ENCODE data around the gene KCNG2. TPM values are rescaled to one million over a fixed set of nuclear protein-coding genes. Genes with fewer than 3 reads are reported as not detected.

Gene KCNG2
- total and polyA plus RNA-seq, 2 donors (not counting 1 experiment from before 2014, with no cell fraction given): not detected

DNA sequence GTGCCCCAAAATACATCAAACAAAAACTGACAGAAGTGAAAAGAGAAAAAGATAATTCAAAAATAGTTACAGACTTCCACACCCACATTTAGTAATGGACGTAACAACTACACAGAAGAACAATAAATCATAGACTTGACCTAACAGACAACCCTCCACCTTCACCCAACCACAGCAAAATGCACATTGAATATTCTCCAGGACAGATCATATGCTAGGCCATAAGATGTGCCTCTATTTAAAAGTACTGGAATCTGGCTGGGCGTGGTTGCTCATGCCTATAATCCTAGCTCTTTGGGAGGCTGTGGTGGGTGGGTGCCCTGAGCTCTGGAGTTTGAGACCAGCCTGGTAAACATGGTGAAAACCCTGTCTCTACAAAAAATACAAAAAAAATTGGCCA lies 133.7 kb downstream of the KCNG2 start:
- Histone ChIP-seq H4K20me1 (ENCODE audit: control insufficient read depth, insufficient read depth, low read length, poor library complexity, severe bottlenecking) (peaks cover 52% of the 10 kb centered on the region), H3K4me2 (replicated peaks; ENCODE audit: low read depth, low read length, poor library complexity, severe bottlenecking) (no peak overlapping the region), H3K4me3 (ENCODE audit: control extremely low read depth in 1 of 5, extremely low read depth in 1 of 5, insufficient read depth in 1 of 5, low read depth in 2 of 5, low read length in 4 of 5) (no peak overlapping the region), H3K36me3 (replicated peaks in 1 of 2; ENCODE audit: control extremely low read depth in 1 of 2, control insufficient read depth in 1 of 2, extremely low read depth in 1 of 2, insufficient read depth in 2 of 2, low read length in 1 of 2) (peaks cover 4 to 48% of the 10 kb centered on the region in 2 experiments), H3K9me3 (ENCODE audit: control extremely low read depth in 1 of 3, control insufficient read depth in 2 of 3, insufficient read depth in 1 of 3, low read length in 2 of 3) (peaks cover 3 to 59% (median 46%) of the 10 kb centered on the region in 3 donors), H3K27ac (ENCODE audit: low read length in 2 of 2) (no peak overlapping the region), H2AFZ (ENCODE audit: insufficient read depth, low read depth, low read length, poor library complexity, severe bottlenecking) (no peak overlapping the region), H3K9ac (ENCODE audit: low read length) (no peak overlapping the region), H3K79me2 (ENCODE audit: control insufficient read depth, insufficient read depth, low read length) (peaks cover 94% of the 10 kb centered on the region), H3K27me3 (replicated peaks in 1 of 4; ENCODE audit: control extremely low read depth in 1 of 4, control insufficient read depth in 3 of 4, insufficient read depth in 4 of 4, low read length in 3 of 4) (no peaks in the 10 kb centered on the region), H3K4me1 (ENCODE audit: control insufficient read depth in 2 of 2, insufficient read depth in 2 of 2, low read length in 2 of 2) (no peaks in the 10 kb centered on the region)
- no peak for TF ChIP-seq EZH2 (IDR thresholded peaks at IDR 0.05; ENCODE audit: borderline replicate concordance, insufficient read depth, low read depth, low read length, poor library complexity, severe bottlenecking)
- TF ChIP-seq, protein P1, sequence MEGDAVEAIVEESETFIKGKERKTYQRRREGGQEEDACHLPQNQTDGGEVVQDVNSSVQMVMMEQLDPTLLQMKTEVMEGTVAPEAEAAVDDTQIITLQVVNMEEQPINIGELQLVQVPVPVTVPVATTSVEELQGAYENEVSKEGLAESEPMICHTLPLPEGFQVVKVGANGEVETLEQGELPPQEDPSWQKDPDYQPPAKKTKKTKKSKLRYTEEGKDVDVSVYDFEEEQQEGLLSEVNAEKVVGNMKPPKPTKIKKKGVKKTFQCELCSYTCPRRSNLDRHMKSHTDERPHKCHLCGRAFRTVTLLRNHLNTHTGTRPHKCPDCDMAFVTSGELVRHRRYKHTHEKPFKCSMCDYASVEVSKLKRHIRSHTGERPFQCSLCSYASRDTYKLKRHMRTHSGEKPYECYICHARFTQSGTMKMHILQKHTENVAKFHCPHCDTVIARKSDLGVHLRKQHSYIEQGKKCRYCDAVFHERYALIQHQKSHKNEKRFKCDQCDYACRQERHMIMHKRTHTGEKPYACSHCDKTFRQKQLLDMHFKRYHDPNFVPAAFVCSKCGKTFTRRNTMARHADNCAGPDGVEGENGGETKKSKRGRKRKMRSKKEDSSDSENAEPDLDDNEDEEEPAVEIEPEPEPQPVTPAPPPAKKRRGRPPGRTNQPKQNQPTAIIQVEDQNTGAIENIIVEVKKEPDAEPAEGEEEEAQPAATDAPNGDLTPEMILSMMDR (IDR thresholded peaks at IDR 0.05): no peak
- Mint-ChIP-seq H3K4me1 (peaks cover 2% of the 10 kb centered on the region), H3K4me3 (no peak overlapping the region), H3K27ac (no peak overlapping the region), H3K27me3 (no peaks in the 10 kb centered on the region), H3K9me3 (ENCODE audit: insufficient read depth) (peaks cover 28% of the 10 kb centered on the region)
- CTCF ChIA-PET: no interaction called here
- intact Hi-C loops (cut with micrococcal nuclease): no loop called here
- ATAC-seq (ENCODE audit: low read depth): no peak
- POLR2A ChIA-PET: no interaction called here
- no peak for DNase-seq
- 60% methylated on average over 1 of the region's 2 CpGs for WGBS (ENCODE audit: insufficient coverage)

DNA sequence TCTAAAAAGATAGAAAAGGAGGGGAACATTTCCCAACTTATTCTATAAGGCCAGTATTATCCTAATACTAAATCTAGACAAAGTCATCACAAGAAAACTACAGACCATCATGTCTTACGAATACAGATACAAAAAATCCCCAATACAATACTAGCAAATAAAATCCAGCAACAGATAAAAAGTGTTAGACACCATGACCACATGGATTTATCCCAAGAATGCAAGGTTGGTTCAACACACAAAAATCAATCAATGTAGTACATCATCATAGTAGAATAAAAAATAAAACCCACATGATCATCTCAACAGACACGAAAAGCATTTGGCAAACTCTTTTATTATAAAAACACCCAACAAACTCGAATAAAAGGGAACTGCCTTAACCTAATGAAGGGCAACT lies 135.2 kb downstream of the KCNG2 start:
- POLR2A ChIA-PET: no interaction called here
- H3K79me2 ChIP-seq (ENCODE audit: control insufficient read depth, insufficient read depth, low read length): peaks cover 95% of the 10 kb centered on the region
- H3K9me3 ChIP-seq (ENCODE audit: control extremely low read depth in 1 of 3, control insufficient read depth in 2 of 3, insufficient read depth in 1 of 3, low read length in 2 of 3): peaks cover 3 to 59% (median 53%) of the 10 kb centered on the region in 3 donors
- intact Hi-C loops (cut with micrococcal nuclease): no loop called here
- no peaks in the 10 kb centered on the region for H3K4me1 ChIP-seq (ENCODE audit: control insufficient read depth in 2 of 2, insufficient read depth in 2 of 2, low read length in 2 of 2)
- H2AFZ ChIP-seq (ENCODE audit: insufficient read depth, low read depth, low read length, poor library complexity, severe bottlenecking): no peak overlapping the region
- Mint-ChIP-seq H3K27me3 (no peaks in the 10 kb centered on the region), H3K4me3 (no peak overlapping the region), H3K9me3 (ENCODE audit: insufficient read depth) (peaks cover 28% of the 10 kb centered on the region), H3K4me1 (peaks cover 2% of the 10 kb centered on the region), H3K27ac (no peak overlapping the region)
- no CpG with 5 or more reads among the region's 3 CpGs for WGBS (ENCODE audit: insufficient coverage)
- H3K27ac ChIP-seq (ENCODE audit: low read length in 2 of 2): no peak overlapping the region
- H4K20me1 ChIP-seq (ENCODE audit: control insufficient read depth, insufficient read depth, low read length, poor library complexity, severe bottlenecking): peaks cover 52% of the 10 kb centered on the region
- no peaks in the 10 kb centered on the region for H3K27me3 ChIP-seq (replicated peaks in 1 of 4; ENCODE audit: control extremely low read depth in 1 of 4, control insufficient read depth in 3 of 4, insufficient read depth in 4 of 4, low read length in 3 of 4)
- DNase-seq (no peak), ATAC-seq (ENCODE audit: low read depth) (no peak)
- H3K9ac ChIP-seq (ENCODE audit: low read length): no peak overlapping the region
- H3K36me3 ChIP-seq (replicated peaks in 1 of 2; ENCODE audit: control extremely low read depth in 1 of 2, control insufficient read depth in 1 of 2, extremely low read depth in 1 of 2, insufficient read depth in 2 of 2, low read length in 1 of 2): peaks cover 4 to 53% of the 10 kb centered on the region in 2 experiments
- TF ChIP-seq, protein P1 (IDR thresholded peaks at IDR 0.05): no peak
- TF ChIP-seq EZH2 (IDR thresholded peaks at IDR 0.05; ENCODE audit: borderline replicate concordance, insufficient read depth, low read depth, low read length, poor library complexity, severe bottlenecking): no peak
- H3K4me2 ChIP-seq (replicated peaks; ENCODE audit: low read depth, low read length, poor library complexity, severe bottlenecking): no peak overlapping the region
- H3K4me3 ChIP-seq (ENCODE audit: control extremely low read depth in 1 of 5, extremely low read depth in 1 of 5, insufficient read depth in 1 of 5, low read depth in 2 of 5, low read length in 4 of 5): no peak overlapping the region
- CTCF ChIA-PET: no interaction called here
